Measurements from ENCODE around the gene TSPO2.

DNA sequence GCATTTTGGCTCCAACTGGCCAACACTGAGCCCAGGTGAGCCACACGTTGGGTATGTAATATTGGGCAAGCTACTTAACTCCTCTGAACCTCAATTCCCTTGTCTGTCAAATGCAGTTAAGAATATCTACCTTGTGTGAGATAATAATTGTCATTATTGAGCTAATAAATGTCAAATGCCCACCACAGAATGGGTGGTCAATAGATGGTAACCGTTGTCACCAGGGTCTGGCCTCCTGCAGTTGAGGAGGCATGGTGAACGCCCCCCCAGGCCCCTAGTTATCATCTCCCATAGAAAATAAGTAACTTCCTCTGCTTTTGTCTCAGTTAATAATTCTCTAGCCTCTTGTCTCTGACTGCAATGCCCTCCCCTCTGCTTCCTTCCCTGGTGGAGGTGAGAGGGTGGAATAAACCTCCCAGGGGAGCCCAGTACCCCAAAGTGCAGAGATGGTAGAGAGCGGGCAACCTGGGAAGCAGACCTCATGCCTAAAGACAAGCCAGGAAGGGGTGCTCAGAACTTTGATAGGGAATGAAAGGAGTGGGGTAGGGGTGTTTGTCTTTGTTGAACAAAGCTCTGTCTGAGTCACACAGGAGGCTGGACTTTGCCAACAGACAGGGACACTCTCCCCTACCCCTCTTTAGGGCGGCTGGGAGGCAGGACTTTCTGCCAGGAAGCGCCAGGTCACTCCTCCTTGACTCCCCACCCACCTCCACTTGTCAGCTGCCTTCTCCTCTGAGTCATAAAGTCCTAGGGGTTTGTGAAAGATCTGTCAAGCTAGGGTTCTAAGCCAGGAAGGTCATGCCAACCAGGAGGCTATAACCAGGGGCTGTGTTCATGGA, 1.9 kb upstream of the TSPO2 start:
- TF ChIP-seq, protein P1, sequence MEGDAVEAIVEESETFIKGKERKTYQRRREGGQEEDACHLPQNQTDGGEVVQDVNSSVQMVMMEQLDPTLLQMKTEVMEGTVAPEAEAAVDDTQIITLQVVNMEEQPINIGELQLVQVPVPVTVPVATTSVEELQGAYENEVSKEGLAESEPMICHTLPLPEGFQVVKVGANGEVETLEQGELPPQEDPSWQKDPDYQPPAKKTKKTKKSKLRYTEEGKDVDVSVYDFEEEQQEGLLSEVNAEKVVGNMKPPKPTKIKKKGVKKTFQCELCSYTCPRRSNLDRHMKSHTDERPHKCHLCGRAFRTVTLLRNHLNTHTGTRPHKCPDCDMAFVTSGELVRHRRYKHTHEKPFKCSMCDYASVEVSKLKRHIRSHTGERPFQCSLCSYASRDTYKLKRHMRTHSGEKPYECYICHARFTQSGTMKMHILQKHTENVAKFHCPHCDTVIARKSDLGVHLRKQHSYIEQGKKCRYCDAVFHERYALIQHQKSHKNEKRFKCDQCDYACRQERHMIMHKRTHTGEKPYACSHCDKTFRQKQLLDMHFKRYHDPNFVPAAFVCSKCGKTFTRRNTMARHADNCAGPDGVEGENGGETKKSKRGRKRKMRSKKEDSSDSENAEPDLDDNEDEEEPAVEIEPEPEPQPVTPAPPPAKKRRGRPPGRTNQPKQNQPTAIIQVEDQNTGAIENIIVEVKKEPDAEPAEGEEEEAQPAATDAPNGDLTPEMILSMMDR (IDR thresholded peaks at IDR 0.05 in 4 of 5, conservative IDR thresholded peaks at IDR 0.05 in 1 of 5): no peak
- no peak for TF ChIP-seq POLR2A (IDR thresholded peaks at IDR 0.05)

Data from gastrocnemius medialis (tissue), 4 donors.